Middle frontal gyrus (tissue), 1 donor: Measurements from ENCODE around the gene CASR.

Source experiments
- DNase-seq: peaks from one replicate; pipeline ENCODE4 v3.0.0-alpha.2; 2015; ENCODE audit warnings: low spot score; ENCODE audit errors: extremely low spot score

CASR gene

DNA sequence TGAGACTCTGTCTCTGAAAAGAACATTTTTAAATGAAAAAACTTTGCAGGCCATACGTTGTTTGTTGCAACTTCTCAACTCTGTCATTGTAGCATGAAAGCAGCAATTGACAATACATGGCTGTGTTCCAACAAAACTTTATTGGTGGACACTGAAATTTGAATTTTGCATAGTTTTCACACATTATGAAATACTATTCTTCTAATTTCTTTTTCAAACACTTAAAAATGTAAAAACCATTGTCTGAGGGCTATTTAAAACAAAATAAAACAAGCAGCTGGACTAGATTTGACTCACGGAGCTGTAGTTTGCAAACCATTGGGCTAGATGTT, 123.1 kb downstream of the CASR start:
- DNase-seq: no peak

DNA sequence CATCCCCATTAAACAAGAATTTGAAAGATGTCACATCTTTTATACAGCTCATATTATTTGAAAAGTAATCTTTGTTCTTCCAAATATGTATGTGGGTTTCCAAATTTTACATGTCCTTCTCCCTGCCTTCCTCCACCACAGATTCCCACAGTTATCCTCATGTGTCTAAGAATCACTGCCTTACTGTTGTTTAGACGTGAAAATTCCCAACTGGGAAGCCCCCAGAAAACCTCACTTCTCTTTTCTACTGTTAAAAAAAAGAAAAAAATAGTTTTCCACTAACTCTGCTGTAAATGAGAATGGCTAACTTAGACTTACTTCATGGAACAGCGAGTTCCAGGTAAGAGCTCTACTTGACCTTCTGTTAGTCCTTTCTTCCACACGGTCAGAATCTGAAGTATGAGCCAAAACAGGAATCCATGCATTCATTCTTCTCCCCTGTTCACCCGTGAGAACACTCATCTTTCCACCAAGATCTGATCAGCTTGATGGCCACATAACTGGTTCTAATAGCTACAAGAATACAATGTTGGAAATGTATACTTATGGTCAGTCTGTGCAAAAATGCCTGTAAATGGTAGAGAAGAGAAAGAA, 123.7 kb downstream of the CASR start:
- DNase-seq: no peak

DNA sequence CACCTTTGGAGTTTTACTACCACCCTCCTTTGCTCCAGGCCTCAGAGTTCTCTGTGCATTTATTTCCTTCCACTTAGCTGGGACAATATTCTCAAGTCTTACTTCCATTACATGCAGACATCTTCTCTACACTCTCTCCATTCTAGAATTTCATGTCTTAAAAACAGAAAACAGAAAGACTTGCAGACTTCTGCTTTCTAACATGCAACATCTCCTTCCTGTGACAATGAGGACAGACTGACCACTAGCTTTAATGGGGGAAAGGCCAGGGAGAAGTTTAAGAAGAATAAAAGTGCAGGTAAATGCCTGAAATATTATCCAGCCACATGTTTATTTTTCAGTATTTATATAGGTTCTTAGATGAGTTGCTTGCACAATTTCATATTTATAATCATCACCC, 124.5 kb downstream of the CASR start:
- DNase-seq: no peak

DNA sequence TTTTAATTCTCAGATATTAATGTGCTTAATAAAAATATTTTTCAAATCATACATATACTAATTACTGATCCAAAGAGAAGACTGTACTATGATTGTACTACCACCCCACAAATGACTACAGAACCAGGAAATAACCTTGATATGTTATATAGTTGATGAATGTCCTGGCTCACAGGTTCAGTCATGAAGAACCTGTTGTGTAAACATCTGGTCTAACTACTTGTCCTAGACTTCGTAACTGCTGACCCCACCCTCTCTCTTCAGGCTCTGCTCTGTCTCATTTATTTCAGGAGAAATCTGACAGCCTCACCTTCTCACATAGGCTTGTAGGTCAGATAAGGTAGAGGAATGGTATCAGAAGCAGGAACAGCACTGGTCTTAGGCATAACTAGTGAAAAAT, 126.9 kb downstream of the CASR start:
- DNase-seq: no peak

DNA sequence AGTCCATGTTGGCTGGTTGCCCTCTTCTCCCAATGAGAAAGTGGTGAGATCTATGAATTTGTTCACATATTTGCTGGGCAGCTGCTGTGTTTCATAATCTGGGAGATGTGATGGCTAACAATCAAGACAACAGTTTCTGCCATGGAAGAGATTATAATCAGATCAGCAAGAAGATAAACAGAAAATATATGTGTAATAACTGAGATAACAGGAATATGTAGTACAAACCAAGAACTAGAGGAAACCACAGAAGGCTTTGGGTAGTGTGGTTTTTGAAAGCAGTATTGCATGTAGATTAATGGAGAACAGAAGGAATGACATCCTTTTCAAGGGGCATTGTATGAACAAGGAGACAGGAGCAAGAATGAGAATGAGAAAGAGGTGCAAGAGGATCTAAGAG, 129.4 kb downstream of the CASR start:
- no peak for DNase-seq

DNA sequence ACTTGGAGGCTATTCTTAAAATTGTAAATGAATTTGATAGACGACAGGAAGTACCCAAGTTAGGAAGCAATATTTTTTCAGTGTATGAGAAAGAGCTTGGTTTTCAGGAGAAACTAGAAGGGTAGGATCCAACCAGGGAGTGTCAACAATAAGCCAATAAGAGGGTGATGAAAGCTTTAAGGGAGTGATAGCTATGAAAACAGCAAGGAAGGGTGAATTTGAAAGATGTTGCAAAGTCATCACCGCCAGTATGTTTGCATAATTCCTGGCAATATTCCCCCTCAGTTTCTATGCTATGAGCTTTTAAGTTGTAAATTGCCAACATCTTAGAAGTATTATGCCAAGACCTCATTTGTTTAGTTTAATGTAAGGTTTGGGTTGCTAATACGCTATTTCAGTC, 129.8 kb downstream of the CASR start:
- DNase-seq: no peak

DNA sequence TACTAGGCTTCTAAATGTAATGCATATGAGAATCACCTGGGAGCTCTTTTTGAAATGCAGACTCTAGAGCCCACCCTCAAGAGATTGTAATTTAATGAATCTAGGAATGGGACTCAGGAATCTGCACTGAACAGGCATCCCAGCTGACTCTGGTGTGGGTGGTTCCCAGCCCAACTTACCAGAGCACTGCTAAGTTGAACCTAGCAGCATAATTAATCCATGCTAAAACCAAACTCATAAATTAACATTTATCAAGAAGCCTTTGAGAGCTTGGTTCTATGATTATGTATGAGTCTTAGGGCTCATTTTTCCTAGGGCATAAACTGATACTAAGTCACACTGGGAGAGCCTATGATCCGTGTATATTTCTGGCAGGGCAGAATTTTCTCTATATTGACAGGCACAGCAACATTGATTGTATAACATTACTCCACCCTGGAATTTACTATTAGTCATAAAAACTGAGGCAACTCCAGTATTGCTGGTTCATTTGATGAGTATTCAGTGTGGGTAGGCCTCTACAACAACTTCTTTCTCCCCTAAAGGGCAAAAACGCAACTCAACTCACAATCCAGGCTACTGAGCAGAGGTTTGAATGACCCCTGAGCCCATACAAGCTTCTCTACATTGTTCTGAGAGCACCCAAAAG, 130.9 kb downstream of the CASR start:
- no peak for DNase-seq

DNA sequence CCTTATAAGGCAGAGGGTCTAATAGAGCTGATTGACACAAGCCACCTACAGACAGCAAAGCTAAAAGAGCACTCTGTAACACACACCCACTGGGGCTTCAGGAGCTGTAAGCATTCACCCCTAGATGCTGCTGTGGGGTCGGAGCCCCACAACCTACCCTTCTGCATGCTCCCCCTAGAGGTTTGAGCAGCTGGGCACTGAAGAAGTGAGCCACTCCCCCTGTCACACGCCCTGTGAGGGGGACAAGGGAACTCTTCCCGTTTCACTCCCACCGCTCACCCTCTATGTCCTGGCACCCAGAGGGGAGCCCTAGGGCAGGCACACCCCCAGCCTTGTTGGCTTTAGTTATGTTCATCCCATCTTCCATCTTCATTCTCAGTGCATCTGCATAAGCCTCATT, 132.2 kb downstream of the CASR start:
- no peak for DNase-seq

DNA sequence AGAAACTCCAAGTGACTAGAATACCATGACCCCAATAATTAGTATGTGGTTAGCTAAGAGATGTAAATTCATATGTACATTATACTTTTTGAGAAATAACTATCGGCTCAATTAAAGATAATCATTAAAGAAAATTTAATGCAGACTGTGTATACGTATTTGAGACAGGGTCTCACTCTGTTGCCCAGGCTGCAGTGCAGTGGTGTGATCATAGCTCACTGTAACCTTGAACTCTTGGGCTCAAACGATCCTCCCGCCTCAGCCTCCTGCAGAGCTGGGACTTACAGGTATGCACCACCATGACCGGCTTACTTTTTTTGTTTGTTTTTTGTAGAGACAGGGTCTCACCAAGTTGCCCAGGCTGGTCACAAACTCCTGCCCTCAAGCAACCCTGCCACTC, 132.9 kb downstream of the CASR start:
- DNase-seq: no peak

DNA sequence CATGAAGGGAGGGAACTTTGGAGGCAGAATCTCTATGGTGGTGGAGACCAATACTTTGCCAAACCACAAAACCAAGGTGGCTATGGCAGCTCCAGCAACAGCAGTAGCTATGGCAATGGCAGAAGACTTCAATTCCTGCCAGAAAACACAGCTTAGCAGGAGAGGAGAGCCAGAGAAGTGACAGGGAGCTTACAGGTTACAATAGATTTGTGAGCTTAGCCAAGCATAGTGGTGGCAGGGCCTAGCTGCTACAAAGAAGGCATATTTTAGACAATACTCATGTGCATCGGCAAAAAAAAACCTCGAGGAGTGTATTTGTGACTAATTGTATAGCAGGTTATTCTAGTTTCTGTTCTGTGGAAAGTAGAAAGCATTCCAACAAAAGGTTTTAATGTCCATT, 135.2 kb downstream of the CASR start:
- no peak for DNase-seq

DNA sequence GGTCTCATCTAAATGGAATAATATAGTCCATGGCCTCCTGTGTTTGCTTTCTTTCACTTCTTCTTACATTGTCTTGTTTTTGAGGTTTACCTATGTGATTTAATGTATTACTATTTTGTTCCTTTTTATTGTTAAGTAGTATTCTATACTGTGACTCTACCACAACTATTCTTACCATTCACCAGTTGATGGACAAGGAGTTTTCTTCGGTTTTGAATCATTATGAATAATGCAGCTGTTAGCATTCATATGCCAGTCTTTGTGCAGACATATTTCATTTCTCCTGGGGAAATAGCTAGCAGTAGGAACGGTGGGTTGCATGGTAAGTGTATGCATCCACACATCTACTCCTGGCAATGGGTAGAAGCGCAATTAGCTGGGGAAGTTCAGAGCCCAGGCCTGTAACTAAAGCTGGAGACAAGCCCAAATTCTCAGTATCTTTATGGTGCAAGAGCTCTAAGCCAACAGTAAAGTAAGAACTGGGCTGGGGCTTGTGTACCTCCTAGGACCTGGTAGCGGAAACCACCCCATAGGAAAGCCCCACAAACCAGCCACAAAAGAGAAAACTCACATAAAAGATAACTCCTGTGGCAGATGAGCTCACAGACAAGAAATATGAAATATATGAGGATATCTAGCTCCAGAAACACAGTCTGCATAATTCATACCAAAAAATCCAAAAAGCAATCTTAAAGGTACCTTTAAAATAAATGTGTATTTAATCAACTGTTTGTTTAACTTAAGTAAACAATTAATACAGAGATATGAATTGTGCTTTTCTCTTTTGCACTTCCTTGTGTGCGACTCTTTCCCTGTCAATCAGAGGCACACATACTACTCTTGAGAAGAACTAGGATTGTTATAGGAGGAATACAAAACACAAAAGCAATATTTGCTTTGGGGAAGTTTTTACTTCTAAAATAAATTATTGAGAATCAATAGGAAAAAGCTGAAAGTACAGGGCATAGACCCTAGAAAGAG, 138.9 kb downstream of the CASR start:
- no peak for DNase-seq

DNA sequence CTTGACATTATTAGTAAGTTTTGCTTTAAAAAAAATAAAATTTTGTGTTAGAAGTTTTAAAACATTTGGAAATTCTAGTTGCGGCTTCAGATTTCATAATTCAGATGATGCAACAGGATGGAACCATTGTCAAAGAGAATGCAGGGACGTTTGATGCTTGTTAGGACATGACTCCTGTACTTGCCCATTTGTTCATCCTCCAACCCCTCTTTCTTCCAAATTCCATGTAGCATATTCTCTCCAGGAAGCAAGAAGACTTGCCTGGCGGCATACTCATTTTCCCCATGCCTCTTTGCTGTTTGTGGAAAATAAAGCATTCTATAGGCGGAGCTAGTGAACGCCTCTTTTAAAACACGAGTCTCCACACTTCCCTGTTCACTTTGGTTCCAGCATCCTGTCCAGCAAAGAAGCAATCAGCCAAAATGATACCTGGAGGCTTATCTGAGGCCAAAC, 141.4 kb downstream of the CASR start, which contains the start of gene CSTA:
CSTA (plus strand) TSS at position 378 of the 453 bp plus-strand sequence; CDS start at position 423, 45 bp downstream.
- DNase-seq: no peak

DNA sequence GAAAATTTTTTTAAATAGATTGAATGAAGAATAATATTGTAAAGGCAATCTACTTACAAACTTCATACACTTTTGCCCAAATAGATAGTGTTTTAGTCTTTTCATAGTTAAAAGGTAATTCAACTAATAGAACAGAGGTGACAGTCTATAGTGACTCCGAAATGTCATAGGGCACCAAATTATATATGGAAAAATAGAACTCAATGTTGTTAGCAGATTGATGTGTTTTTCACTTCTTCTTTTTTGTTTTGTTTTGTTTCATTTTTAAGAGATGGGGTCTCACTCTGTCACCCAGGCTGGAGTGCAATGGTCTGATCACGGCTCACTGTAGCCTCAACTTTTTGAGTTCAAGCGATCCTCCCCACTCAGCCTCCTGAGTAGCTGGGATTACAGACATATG, 142.3 kb downstream of the CASR start:
- no peak for DNase-seq

DNA sequence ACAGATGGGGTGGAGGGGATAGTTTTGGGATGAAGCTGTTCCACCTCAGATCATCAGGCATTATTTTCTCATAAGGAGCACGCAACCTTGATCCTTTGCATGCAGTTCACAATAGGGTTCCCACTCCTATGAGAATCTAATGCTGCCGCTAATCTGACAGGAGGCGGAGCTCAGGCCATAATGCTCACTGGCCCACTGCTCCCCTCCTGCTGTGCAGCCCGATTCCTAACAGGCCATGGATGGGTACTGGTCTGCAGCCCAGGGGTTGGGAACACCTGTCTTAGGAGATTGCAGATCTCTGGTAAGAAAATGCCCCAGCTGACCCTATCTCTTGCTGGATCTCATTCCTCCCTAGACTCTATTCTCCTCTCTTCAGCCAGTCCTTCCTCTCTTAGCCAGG, 148.4 kb downstream of the CASR start:
- DNase-seq: no peak

DNA sequence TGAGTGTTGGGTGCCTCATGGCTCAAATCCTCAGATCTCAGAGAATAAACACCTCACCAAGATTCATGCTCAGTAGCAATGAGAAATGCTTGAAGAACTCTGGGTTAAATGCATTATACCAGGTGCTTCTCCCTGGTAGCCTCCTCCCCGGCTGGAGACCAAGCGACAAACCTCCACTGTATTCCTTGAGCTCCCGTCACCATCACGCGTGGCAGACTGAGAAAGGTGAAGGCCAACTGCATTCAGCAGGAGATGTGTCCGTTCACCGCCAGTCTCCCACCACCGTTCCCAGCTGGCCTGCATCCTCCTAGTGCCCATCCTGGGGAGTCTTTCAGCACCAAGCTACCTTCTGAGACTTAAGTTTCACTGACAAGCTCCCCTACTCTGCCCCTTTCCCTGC, 149.1 kb downstream of the CASR start:
- no peak for DNase-seq
